ENCODE results near the gene NAB1.
"Not testable (repeated sequence)": the region's sequence is repeated elsewhere in the genome, so short reads cannot be mapped to it uniquely, and the experiment has no call there.

The NAB1 gene

DNA sequence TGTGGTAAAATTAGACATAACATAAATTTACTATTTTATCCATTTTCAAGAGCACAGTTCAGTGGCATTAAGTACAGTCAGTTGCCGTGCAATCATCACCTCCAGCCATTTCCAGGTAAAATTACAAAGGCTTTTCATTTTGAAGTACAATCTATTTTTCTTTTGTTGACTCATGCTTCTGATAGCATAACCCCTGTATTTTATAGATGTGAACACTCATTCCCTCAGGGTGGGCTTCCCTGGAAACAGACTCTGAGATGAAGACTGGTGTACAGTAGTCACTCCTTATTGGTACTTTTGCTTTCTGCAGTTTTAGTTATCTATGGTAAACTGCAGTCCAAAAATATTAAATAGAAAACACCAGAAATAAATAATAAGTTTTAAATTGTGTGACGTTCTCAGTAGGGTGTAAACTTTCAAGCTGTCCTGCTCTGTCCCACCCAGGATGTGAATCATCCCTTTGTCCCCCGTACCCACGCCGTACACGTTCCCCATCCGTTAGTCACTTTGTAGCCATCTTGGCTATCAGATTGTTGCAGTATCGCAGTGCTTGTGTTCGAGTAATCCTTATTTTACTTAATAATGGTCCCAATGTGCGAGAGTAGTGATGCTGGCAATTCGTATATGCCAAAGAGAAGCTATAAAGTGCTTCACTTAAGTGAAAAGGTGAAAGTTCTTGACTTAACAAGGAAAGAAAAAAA is 41.1 kb upstream of the NAB1 start:
- no peak for DNase-seq (ENCODE audit: low read depth)
- in situ Hi-C loops (cut with HindIII; ENCODE audit: low sequenced_read_pairs) = no loop called here

DNA sequence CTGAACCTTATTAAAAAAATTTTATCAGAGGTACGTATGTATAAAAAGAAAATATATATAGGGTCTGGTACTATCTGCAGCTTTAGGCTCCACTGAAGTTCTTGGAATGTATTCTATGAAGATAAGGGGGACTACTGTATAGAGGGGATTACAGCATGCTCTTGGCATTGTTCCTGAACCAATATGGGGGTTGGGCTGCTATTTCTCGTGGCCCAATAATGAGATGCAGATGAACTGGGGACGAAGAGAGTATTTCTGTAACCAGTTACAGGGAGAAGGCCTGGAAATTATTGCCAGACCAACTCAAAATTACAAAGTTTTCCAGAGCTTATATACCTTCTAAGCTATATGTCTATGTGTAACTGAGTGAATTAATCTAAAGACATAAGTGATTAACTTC is 40.0 kb upstream of the NAB1 start:
- H3K4me3 ChIP-seq (ENCODE audit: low read depth, low read length); in situ Hi-C loops (cut with HindIII; ENCODE audit: low sequenced_read_pairs); DNase-seq (ENCODE audit: low read depth): not testable (repeated sequence)

More for the DNA sequence above, 41.1 kb upstream of the NAB1 start:
- no peak overlapping the region for H3K4me3 ChIP-seq (ENCODE audit: low read depth, low read length)
- TF ChIP-seq, protein P1, sequence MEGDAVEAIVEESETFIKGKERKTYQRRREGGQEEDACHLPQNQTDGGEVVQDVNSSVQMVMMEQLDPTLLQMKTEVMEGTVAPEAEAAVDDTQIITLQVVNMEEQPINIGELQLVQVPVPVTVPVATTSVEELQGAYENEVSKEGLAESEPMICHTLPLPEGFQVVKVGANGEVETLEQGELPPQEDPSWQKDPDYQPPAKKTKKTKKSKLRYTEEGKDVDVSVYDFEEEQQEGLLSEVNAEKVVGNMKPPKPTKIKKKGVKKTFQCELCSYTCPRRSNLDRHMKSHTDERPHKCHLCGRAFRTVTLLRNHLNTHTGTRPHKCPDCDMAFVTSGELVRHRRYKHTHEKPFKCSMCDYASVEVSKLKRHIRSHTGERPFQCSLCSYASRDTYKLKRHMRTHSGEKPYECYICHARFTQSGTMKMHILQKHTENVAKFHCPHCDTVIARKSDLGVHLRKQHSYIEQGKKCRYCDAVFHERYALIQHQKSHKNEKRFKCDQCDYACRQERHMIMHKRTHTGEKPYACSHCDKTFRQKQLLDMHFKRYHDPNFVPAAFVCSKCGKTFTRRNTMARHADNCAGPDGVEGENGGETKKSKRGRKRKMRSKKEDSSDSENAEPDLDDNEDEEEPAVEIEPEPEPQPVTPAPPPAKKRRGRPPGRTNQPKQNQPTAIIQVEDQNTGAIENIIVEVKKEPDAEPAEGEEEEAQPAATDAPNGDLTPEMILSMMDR (IDR thresholded peaks at IDR 0.05; ENCODE audit: low read depth, low read length, missing control alignments) = no peak

DNA sequence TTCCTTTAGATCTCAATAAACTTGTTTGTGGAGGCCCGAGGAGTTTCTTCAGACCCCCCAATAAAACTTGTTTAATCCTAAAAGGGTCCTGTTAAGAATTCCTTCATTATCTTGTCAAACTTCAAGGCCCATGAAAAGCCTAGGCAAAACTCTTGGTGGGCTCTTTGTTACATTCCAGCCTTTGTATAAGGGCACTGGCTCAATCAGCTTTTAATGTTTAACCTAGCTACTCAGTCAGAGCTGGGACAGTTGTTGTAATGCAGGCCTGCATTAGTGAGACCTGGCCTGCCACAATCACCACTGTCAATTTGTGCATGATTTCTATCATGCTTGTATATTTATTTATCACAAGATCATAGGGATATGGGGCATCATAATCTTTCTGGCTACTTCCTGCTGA is 39.5 kb upstream of the NAB1 start:
- H3K4me3 ChIP-seq (ENCODE audit: low read depth, low read length); in situ Hi-C loops (cut with HindIII; ENCODE audit: low sequenced_read_pairs); DNase-seq (ENCODE audit: low read depth): not testable (repeated sequence)

DNA sequence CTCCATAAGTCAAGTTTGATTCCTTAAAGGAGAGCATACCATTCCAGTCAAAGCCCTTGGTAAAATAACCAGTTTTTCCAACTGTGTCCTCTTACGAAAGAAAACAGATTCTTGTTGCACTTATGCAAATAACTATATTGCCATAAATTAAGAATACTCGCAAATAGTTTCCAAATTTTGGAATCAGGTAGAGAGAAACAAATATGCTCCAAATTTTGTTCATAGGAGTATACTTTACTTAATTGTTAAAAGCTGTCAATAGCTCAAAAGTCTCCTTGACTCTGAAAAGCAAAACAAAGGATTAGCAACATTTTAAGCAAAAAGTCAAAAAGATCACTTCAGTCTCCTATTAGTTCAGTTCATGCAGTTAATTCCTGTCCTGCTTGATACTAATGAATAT is 38.4 kb upstream of the NAB1 start:
- DNase-seq (ENCODE audit: low read depth); H3K4me3 ChIP-seq (ENCODE audit: low read depth, low read length); in situ Hi-C loops (cut with HindIII; ENCODE audit: low sequenced_read_pairs): not testable (repeated sequence)

DNA sequence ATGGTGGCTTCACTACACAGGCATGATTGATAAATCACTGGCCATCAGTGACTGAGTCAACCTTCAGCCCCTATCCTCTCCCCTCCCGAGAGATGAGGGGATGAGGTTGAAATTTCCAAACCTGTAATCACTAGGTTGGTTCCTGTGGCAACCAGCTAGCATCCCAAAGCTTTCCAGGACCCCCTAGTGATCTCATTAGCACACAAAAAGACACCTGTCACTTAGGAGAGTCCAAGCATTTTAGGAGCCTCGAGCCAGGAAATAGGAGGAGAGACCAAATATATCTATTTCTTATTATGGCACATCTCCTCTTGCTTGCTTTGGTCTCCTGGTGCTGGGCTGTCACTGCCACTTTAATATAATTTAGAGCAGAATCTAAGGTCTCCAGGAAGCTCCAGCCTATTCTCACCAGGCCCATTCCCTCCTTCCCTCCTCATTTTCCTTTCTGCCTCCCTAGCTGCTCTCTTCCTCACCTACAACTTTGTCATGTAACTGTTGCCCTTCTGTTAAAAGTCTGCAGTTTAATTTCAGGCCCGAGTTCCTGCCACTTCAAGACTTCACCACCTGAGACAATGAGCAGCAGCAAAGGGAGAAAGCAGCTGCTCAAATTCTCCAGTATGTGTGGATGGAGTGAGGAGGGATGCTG is 33.2 kb upstream of the NAB1 start:
- TF ChIP-seq, protein P1 (IDR thresholded peaks at IDR 0.05; ENCODE audit: low read depth, low read length, missing control alignments) = no peak
- no peak overlapping the region for H3K4me3 ChIP-seq (ENCODE audit: low read depth, low read length)
- in situ Hi-C loops (cut with HindIII; ENCODE audit: low sequenced_read_pairs) = no loop called here
- DNase-seq (ENCODE audit: low read depth) = no peak

DNA sequence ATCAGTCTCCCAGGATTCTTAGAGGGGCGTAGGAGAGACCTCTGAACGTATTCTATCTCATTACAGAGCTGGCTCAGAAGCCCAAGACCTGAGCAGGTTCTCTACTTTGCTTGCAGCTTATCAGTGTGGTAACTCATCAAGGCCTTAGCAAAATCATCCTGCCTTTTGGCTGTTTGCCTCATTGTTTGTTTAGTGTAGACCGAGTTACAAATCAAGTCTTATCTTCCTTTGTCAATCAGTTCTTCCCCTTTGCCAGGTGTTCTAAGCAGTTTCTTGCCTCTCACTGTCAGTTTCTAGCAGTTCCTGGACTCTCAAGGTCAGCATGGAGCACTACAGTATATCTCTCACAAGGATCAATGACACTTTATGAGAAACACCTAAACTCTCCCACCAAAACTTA is 30.9 kb upstream of the NAB1 start:
- no peak for DNase-seq (ENCODE audit: low read depth)
- no peak overlapping the region for H3K4me3 ChIP-seq (ENCODE audit: low read depth, low read length)
- TF ChIP-seq, protein P1 (IDR thresholded peaks at IDR 0.05; ENCODE audit: low read depth, low read length, missing control alignments) = no peak
- in situ Hi-C loops (cut with HindIII; ENCODE audit: low sequenced_read_pairs) = no loop called here

DNA sequence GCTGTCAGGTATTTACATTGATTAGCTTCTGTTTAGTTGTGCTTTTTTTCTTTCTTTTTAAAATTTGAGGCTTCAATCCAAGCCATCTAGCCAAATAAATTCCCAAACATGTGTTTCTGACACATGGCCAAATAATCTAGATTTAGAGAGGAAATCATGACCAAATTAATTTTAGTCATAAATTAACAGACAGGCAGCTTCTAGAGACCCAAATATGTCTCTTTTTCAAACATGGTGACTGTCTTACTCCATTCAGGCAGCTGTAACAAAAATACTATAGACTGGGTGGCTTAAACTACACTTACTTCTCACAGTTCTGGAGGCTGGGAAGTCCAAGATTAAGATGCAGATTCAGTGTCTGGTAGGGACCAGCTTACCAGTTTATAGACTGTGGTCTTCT is 23.2 kb upstream of the NAB1 start:
- H3K4me3 ChIP-seq (ENCODE audit: low read depth, low read length) = no peak overlapping the region
- no peak for DNase-seq (ENCODE audit: low read depth)
- in situ Hi-C loops (cut with HindIII; ENCODE audit: low sequenced_read_pairs) = no loop called here
- TF ChIP-seq, protein P1 (IDR thresholded peaks at IDR 0.05; ENCODE audit: low read depth, low read length, missing control alignments) = no peak

DNA sequence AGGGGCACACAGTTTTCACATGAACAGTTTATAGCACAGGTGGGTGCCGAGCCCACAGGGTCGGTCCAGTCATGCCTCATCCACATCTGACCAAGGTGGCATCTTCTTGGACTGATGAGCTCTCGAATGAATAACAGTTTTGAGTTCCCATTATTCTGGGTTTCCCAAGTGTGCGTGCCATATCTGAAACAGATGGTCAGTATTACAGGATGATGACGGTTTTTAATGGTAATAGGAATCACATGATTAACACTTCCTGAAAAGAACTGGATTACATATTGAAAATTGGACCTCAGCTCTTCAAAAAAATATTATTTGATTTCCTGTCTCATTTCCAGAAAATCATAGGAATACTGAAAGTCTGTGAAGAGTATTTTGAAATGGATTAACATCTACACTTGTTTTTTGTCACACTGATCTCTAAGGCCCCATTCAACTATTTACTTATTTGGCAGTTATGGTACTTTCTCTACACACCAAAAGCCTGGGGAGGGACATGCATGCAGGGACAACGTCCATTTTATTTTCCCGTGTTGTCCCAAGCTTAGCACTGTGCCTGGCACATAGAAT is 22.2 kb upstream of the NAB1 start:
- no peak for DNase-seq (ENCODE audit: low read depth)
- in situ Hi-C loops (cut with HindIII; ENCODE audit: low sequenced_read_pairs) = no loop called here
- TF ChIP-seq, protein P1 (IDR thresholded peaks at IDR 0.05; ENCODE audit: low read depth, low read length, missing control alignments) = no peak
- no peak overlapping the region for H3K4me3 ChIP-seq (ENCODE audit: low read depth, low read length)
